Parathyroid adenoma (tissue), 2 donors: ENCODE data around the gene CPSF7.
A peak's percentile ranks its signal among the peaks of the same experiment; 100 is the strongest.

Source experiments
- H2AFZ ChIP-seq: fragments of 300-600 bp; sonication (generic); one replicate; pipeline ENCODE4 v1.7.0; 2017; ENCODE audit warnings: antibody characterized with exemption, mild to moderate bottlenecking
- H3K27ac ChIP-seq: fragments of 300-600 bp; sonication (generic); one replicate; pipeline ENCODE4 v1.7.0; 2017
- H3K27me3 ChIP-seq: fragments of 300-600 bp; sonication (generic); one replicate; pipeline ENCODE4 v1.7.0; 2017; ENCODE audit warnings: low read length; ENCODE audit not compliant: control insufficient read depth, insufficient read depth
- H3K36me3 ChIP-seq: fragments of 300-600 bp; sonication (generic); one replicate; pipeline ENCODE4 v1.7.0; 2017; ENCODE audit warnings: low read length; ENCODE audit not compliant: control insufficient read depth, insufficient read depth
- H3K4me1 ChIP-seq: fragments of 300-600 bp; sonication (generic); one replicate; pipeline ENCODE4 v1.7.0; 2017; ENCODE audit warnings: control low read depth
- H3K4me2 ChIP-seq: fragments of 300-600 bp; sonication (generic); one replicate; pipeline ENCODE4 v1.7.0; 2017; ENCODE audit warnings: low read length
- H3K4me3 ChIP-seq: fragments of 300-600 bp; sonication (generic); one replicate; pipeline ENCODE4 v1.7.0; 2017; ENCODE audit warnings: low read depth, low read length
- H3K79me2 ChIP-seq: fragments of 300-600 bp; sonication (generic); one replicate; pipeline ENCODE4 v1.7.0; 2017; ENCODE audit warnings: control low read depth
- H3K9ac ChIP-seq: fragments of 300-600 bp; sonication (generic); one replicate; pipeline ENCODE4 v1.7.0; 2017; ENCODE audit warnings: mild to moderate bottlenecking
- H3K9me3 ChIP-seq: fragments of 300-600 bp; sonication (generic); one replicate; pipeline ENCODE4 v1.7.0; 2017; ENCODE audit warnings: low read length; ENCODE audit not compliant: control insufficient read depth
- TF ChIP-seq, protein P1 (sequence below): fragments of 300-600 bp; sonication (generic); IDR thresholded peaks from one replicate; pipeline ENCODE4 v1.7.0; 2017; ENCODE audit warnings: antibody characterized with exemption, mild to moderate bottlenecking
- donor health status: primary hyperparathyroidism.

CPSF7 gene

DNA sequence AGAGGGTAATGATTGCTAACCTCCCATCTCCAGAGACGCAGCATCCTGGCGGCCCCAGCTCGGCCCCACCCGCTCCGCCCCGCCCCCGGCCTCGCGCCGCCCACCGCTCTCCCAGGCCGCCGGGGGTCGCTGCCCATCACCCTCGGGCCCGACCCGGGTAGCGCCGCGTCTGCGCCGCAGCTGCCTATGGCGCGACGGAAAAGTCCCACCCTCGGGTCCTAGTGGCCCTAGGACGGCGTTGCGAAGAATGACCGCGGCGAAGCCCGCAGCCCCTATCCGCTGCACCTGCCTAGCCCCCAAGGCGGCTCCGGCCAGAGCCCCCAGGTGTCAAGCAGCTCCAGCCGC lies 457 bp downstream of the CPSF7 start:
- Histone ChIP-seq H3K27ac (peak overlapping the region; percentile 94), H3K4me3 (peak overlapping the region; percentile 92), H3K4me1 (peaks cover 10% of the 10 kb centered on the region), H2AFZ (peak overlapping the region; percentile 90), H3K36me3 (no peaks in the 10 kb centered on the region), H3K4me2 (peak overlapping the region; percentile 81), H3K27me3 (no peaks in the 10 kb centered on the region), H3K9ac (peak overlapping the region; percentile 94), H3K79me2 (peaks cover 44% of the 10 kb centered on the region), H3K9me3 (no peaks in the 10 kb centered on the region)
- TF ChIP-seq, protein P1, sequence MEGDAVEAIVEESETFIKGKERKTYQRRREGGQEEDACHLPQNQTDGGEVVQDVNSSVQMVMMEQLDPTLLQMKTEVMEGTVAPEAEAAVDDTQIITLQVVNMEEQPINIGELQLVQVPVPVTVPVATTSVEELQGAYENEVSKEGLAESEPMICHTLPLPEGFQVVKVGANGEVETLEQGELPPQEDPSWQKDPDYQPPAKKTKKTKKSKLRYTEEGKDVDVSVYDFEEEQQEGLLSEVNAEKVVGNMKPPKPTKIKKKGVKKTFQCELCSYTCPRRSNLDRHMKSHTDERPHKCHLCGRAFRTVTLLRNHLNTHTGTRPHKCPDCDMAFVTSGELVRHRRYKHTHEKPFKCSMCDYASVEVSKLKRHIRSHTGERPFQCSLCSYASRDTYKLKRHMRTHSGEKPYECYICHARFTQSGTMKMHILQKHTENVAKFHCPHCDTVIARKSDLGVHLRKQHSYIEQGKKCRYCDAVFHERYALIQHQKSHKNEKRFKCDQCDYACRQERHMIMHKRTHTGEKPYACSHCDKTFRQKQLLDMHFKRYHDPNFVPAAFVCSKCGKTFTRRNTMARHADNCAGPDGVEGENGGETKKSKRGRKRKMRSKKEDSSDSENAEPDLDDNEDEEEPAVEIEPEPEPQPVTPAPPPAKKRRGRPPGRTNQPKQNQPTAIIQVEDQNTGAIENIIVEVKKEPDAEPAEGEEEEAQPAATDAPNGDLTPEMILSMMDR = no peak

DNA sequence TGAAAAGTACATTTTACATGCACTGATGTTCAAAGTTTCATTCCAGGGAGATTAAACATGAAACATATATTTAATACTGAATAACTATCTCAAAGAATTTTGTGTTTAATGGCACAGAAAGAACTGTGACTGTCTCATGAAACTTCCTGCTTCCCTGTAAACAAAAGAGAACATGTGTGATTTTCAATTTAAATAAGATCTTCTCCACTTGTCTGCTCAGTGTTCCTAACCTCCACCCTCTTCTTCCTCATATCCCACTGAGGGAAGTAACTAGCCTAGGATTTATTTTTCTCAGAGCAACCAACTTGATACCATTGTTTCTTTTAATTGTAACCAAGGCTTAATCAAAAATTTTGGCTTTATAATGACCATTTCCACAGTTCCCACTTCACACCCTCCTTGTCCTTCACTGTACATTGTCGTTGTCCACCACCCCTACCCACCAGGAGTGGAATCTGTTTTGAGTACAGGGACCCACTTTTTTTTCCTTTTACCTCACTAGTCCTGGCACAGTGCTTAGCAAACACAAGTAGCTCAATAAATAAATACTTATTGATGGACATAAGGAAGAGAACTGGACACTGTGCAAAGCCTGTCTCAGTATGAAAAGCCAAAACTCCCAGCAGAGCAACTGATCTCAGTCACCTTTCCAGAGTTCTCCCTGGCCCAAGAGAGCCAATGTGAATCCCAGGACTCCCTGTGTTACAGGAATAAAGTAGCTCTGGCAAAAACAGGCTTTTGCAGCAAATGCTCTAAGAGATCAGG lies 4.2 kb downstream of the CPSF7 start:
- TF ChIP-seq, protein P1 = no peak
- Histone ChIP-seq H3K79me2 (peaks cover 39% of the 10 kb centered on the region), H3K36me3 (no peaks in the 10 kb centered on the region), H3K27ac (no peak overlapping the region), H3K27me3 (no peaks in the 10 kb centered on the region), H3K9ac (no peak overlapping the region), H3K9me3 (no peaks in the 10 kb centered on the region), H3K4me3 (no peak overlapping the region), H2AFZ (no peak overlapping the region), H3K4me1 (peaks cover 4% of the 10 kb centered on the region), H3K4me2 (no peak overlapping the region)

DNA sequence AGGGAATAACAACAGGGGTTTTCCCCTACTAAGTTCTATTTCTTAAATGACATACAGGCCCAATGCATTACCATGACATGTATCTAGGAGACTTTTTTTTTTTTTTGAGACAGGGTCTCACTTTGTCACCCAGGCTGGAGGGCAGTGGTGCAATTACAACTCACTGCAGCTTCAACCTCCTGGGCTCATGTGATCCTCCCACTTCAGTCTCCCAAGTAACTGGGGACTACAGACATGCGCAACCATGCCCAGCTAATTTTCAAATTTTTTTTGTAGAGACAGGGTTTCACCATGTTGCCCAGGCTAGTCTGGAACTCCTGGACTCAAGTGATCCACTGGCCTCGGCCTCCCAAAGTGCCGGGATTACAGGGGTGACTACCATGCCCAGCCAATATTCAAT lies 7.5 kb downstream of the CPSF7 start:
- no peak overlapping the region for H3K9ac ChIP-seq
- H3K4me1 ChIP-seq = peaks cover 4% of the 10 kb centered on the region
- TF ChIP-seq, protein P1 = no peak
- H3K27ac ChIP-seq = no peak overlapping the region
- no peak overlapping the region for H3K4me3 ChIP-seq
- no peaks in the 10 kb centered on the region for H3K9me3 ChIP-seq
- no peaks in the 10 kb centered on the region for H3K27me3 ChIP-seq
- no peak overlapping the region for H2AFZ ChIP-seq
- H3K36me3 ChIP-seq = no peaks in the 10 kb centered on the region
- no peak overlapping the region for H3K4me2 ChIP-seq
- H3K79me2 ChIP-seq = peaks cover 24% of the 10 kb centered on the region

DNA sequence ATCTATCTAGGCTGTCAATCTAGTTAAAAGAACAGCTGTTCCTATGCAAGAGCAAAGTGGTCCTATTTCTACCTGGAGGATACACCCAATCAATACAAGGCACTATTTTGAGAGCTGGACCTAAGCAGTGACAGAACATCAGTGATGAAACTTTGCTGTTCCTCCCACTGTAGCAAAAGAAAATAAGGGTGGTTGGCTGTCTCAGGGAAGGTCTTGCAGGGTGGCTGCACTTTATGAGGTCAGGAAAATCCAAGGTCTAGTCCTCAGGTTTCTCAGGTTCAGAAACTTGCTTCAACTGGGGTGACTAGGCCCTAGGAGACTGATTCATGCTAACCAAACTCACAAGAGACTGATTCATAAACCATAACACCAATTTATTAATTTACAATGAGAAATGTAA lies 11.6 kb downstream of the CPSF7 start:
- TF ChIP-seq, protein P1 = no peak
- Histone ChIP-seq H3K9ac (no peak overlapping the region), H2AFZ (no peak overlapping the region), H3K79me2 (peaks cover 9% of the 10 kb centered on the region), H3K4me3 (no peak overlapping the region), H3K9me3 (no peaks in the 10 kb centered on the region), H3K4me1 (peaks cover 4% of the 10 kb centered on the region), H3K27ac (no peak overlapping the region), H3K36me3 (no peaks in the 10 kb centered on the region), H3K27me3 (no peaks in the 10 kb centered on the region), H3K4me2 (no peak overlapping the region)

DNA sequence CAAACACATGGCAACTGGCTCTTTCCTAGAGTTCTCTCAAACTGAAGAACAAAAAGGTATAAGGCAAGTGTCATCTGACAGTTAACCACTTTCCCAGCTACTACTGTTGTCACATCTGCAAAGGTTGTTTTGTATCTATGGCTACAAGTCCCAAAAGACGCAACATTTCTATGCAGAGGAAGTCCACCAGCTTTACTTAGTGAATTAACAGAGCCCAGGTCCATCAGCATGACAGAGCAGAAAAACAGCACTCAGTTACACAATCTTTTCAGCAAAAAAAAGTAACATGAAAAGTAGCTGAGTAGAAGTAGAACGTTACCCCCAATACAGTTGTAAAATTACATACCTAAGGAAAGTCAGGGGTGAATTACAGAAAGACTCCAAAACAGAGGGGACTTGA lies 12.1 kb downstream of the CPSF7 start:
- Histone ChIP-seq H3K79me2 (peaks cover 9% of the 10 kb centered on the region), H3K4me1 (peaks cover 4% of the 10 kb centered on the region), H2AFZ (no peak overlapping the region), H3K4me3 (no peak overlapping the region), H3K36me3 (no peaks in the 10 kb centered on the region), H3K4me2 (no peak overlapping the region), H3K9ac (no peak overlapping the region), H3K27me3 (no peaks in the 10 kb centered on the region), H3K27ac (no peak overlapping the region), H3K9me3 (no peaks in the 10 kb centered on the region)
- TF ChIP-seq, protein P1 = no peak
